ENCODE data around the gene TRABD2A. TPM values are rescaled to one million over a fixed set of nuclear protein-coding genes. Genes with fewer than 3 reads are reported as not detected.
A peak's percentile ranks its signal among the peaks of the same experiment; 100 is the strongest.

The TRABD2A gene
- total and polyA plus RNA-seq, 2 of the 13 experiments (the other 11 are each of a cell fraction or from before 2014, with no cell fraction given): 0.15 TPM; not detected in 1

DNA sequence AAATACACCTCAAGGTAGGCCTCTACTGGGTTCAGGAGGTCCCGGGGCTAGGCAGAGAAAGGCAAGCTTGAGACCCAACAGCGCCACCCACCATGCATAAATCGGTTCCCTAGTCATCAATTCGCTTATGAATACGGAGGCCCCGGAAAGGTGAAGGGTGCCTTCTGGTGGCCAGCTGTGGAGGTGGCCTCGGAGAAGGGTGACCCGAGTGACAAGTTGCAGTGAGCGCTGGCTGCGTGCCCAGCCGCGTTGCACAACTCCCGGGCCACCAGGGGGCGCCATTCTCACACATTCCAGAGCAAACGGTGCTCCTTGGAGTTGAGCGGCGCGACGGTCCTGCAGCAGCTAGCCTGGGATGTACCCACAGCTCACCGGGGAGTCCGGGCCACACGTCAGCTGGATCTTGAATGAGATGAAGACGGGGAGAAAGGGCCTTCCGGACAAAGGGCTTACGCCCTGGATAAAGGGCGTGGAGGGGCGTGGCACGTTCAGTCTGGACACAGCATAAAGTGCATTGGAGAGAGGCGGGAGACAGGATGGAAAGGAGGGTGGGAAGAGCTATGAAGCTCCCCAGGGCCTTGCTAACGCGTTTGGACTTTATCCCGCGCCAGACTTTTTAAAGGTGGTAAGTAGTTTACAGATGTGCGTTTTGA lies 45.0 kb upstream of the TRABD2A start (continued):
- TF ChIP-seq, protein P1, sequence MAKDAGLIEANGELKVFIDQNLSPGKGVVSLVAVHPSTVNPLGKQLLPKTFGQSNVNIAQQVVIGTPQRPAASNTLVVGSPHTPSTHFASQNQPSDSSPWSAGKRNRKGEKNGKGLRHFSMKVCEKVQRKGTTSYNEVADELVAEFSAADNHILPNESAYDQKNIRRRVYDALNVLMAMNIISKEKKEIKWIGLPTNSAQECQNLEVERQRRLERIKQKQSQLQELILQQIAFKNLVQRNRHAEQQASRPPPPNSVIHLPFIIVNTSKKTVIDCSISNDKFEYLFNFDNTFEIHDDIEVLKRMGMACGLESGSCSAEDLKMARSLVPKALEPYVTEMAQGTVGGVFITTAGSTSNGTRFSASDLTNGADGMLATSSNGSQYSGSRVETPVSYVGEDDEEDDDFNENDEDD (CRISPR knock-in tag; IDR thresholded peaks at IDR 0.05; ENCODE audit: borderline replicate concordance): peak; percentile 88; the same call in 1 of the 2 replicates
- peak; percentile 82; the same call in 1 of the 2 replicates for TF ChIP-seq ZNF12 (CRISPR knock-in tag; IDR thresholded peaks at IDR 0.05)
- TF ChIP-seq ZNF430 (CRISPR knock-in tag; IDR thresholded peaks at IDR 0.05): no peak
- peak; percentile 95 for TF ChIP-seq ZNF160 (CRISPR knock-in tag; IDR thresholded peaks at IDR 0.05)
- TF ChIP-seq RXRB (CRISPR knock-in tag; IDR thresholded peaks at IDR 0.05; ENCODE audit: borderline replicate concordance): peak; percentile 91
- TF ChIP-seq, protein P2, sequence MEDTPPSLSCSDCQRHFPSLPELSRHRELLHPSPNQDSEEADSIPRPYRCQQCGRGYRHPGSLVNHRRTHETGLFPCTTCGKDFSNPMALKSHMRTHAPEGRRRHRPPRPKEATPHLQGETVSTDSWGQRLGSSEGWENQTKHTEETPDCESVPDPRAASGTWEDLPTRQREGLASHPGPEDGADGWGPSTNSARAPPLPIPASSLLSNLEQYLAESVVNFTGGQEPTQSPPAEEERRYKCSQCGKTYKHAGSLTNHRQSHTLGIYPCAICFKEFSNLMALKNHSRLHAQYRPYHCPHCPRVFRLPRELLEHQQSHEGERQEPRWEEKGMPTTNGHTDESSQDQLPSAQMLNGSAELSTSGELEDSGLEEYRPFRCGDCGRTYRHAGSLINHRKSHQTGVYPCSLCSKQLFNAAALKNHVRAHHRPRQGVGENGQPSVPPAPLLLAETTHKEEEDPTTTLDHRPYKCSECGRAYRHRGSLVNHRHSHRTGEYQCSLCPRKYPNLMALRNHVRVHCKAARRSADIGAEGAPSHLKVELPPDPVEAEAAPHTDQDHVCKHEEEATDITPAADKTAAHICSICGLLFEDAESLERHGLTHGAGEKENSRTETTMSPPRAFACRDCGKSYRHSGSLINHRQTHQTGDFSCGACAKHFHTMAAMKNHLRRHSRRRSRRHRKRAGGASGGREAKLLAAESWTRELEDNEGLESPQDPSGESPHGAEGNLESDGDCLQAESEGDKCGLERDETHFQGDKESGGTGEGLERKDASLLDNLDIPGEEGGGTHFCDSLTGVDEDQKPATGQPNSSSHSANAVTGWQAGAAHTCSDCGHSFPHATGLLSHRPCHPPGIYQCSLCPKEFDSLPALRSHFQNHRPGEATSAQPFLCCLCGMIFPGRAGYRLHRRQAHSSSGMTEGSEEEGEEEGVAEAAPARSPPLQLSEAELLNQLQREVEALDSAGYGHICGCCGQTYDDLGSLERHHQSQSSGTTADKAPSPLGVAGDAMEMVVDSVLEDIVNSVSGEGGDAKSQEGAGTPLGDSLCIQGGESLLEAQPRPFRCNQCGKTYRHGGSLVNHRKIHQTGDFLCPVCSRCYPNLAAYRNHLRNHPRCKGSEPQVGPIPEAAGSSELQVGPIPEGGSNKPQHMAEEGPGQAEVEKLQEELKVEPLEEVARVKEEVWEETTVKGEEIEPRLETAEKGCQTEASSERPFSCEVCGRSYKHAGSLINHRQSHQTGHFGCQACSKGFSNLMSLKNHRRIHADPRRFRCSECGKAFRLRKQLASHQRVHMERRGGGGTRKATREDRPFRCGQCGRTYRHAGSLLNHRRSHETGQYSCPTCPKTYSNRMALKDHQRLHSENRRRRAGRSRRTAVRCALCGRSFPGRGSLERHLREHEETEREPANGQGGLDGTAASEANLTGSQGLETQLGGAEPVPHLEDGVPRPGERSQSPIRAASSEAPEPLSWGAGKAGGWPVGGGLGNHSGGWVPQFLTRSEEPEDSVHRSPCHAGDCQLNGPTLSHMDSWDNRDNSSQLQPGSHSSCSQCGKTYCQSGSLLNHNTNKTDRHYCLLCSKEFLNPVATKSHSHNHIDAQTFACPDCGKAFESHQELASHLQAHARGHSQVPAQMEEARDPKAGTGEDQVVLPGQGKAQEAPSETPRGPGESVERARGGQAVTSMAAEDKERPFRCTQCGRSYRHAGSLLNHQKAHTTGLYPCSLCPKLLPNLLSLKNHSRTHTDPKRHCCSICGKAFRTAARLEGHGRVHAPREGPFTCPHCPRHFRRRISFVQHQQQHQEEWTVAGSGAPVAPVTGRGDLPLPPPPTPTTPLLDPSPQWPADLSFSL (CRISPR knock-in tag; IDR thresholded peaks at IDR 0.05): no peak
- TF ChIP-seq MAF1 (CRISPR knock-in tag; IDR thresholded peaks at IDR 0.05; ENCODE audit: borderline replicate concordance): peak; percentile 91; the same call in 1 of the 2 replicates
- TF ChIP-seq, protein P3, sequence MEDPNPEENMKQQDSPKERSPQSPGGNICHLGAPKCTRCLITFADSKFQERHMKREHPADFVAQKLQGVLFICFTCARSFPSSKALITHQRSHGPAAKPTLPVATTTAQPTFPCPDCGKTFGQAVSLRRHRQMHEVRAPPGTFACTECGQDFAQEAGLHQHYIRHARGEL (CRISPR knock-in tag; IDR thresholded peaks at IDR 0.05): 0 out of 2 replicates have a peak, but pooled peaks have one; percentile 79
- TF ChIP-seq ZFP36L1 (CRISPR knock-in tag; IDR thresholded peaks at IDR 0.05): peak; percentile 57; the same call in 1 of the 2 replicates
- TF ChIP-seq, protein P4, sequence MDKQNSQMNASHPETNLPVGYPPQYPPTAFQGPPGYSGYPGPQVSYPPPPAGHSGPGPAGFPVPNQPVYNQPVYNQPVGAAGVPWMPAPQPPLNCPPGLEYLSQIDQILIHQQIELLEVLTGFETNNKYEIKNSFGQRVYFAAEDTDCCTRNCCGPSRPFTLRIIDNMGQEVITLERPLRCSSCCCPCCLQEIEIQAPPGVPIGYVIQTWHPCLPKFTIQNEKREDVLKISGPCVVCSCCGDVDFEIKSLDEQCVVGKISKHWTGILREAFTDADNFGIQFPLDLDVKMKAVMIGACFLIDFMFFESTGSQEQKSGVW (CRISPR knock-in tag; IDR thresholded peaks at IDR 0.05; ENCODE audit: borderline replicate concordance): no peak
- TF ChIP-seq, protein P5, sequence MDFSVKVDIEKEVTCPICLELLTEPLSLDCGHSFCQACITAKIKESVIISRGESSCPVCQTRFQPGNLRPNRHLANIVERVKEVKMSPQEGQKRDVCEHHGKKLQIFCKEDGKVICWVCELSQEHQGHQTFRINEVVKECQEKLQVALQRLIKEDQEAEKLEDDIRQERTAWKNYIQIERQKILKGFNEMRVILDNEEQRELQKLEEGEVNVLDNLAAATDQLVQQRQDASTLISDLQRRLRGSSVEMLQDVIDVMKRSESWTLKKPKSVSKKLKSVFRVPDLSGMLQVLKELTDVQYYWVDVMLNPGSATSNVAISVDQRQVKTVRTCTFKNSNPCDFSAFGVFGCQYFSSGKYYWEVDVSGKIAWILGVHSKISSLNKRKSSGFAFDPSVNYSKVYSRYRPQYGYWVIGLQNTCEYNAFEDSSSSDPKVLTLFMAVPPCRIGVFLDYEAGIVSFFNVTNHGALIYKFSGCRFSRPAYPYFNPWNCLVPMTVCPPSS (IDR thresholded peaks at IDR 0.05): no peak
- no peak for TF ChIP-seq ZNF326 (CRISPR knock-in tag; IDR thresholded peaks at IDR 0.05; ENCODE audit: borderline replicate concordance)
- TF ChIP-seq, protein P6, sequence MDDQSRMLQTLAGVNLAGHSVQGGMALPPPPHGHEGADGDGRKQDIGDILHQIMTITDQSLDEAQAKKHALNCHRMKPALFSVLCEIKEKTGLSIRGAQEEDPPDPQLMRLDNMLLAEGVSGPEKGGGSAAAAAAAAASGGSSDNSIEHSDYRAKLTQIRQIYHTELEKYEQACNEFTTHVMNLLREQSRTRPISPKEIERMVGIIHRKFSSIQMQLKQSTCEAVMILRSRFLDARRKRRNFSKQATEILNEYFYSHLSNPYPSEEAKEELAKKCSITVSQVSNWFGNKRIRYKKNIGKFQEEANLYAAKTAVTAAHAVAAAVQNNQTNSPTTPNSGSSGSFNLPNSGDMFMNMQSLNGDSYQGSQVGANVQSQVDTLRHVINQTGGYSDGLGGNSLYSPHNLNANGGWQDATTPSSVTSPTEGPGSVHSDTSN (CRISPR knock-in tag; IDR thresholded peaks at IDR 0.05; ENCODE audit: borderline replicate concordance): no peak
- 0 out of 2 replicates have a peak, but pooled peaks have one; percentile 48 for TF ChIP-seq ZNF33A (CRISPR knock-in tag; IDR thresholded peaks at IDR 0.05; ENCODE audit: borderline replicate concordance)
- TF ChIP-seq, protein P7, sequence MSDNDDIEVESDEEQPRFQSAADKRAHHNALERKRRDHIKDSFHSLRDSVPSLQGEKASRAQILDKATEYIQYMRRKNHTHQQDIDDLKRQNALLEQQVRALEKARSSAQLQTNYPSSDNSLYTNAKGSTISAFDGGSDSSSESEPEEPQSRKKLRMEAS (IDR thresholded peaks at IDR 0.05): peak; percentile 94
- no peak for TF ChIP-seq ZFAT (CRISPR knock-in tag; conservative IDR thresholded peaks at IDR 0.05)
- no peak; the same call in 1 of the 2 replicates for TF ChIP-seq CHD4 (IDR thresholded peaks at IDR 0.05; ENCODE audit: borderline replicate concordance, low read length)
